GM10266 (cell line): ENCODE measurements around the gene ADARB2.
"Not testable (repeated sequence)": the region's sequence is repeated elsewhere in the genome, so short reads cannot be mapped to it uniquely, and the experiment has no call there.

Experiments
- DNase-seq: peaks from one replicate; pipeline ENCODE4 v3.0.0; 2012; ENCODE audit errors: extremely low spot score
- CTCF ChIP-seq: IDR thresholded peaks from 2 replicates; pipeline ENCODE4 v1.5.1; 2012; ENCODE audit warnings: mild to moderate bottlenecking, low read depth; ENCODE audit not compliant: control insufficient read depth, insufficient read depth; ENCODE audit errors: missing control alignments

Gene ADARB2

GRCh38 chr10:1467334-1468076 is 269.8 kb downstream of the ADARB2 start:
- no peak for DNase-seq
- no peak for TF ChIP-seq CTCF

- DNase-seq: no peak
- TF ChIP-seq CTCF: no peak
Measured at GRCh38 chr10:1465993-1466764, 271.1 kb downstream of the ADARB2 start.

- no peak for TF ChIP-seq CTCF
- no peak for DNase-seq
Measured at GRCh38 chr10:1465418-1465911, 271.9 kb downstream of the ADARB2 start.

- no peak for DNase-seq
- no peak for TF ChIP-seq CTCF
Measured at GRCh38 chr10:1464881-1465417, 272.4 kb downstream of the ADARB2 start.

GRCh38 chr10:1463971-1464370 is 273.4 kb downstream of the ADARB2 start:
- DNase-seq: not testable (repeated sequence)

GRCh38 chr10:1462994-1463633 is 274.2 kb downstream of the ADARB2 start:
- TF ChIP-seq CTCF: no peak
- DNase-seq: no peak

GRCh38 chr10:1462521-1462920 is 274.8 kb downstream of the ADARB2 start:
- DNase-seq: no peak
- TF ChIP-seq CTCF: no peak
